DMS114 treated with DMSO at 0.1 percent for 48 hours (cell line): ENCODE results near the gene FUCA2.
"Not testable (repeated sequence)": the region's sequence is repeated elsewhere in the genome, so short reads cannot be mapped to it uniquely, and the experiment has no call there.

Experiments used
- DNase-seq: peaks from one replicate; lab custom pipeline; 2025; ENCODE audit not compliant: unreplicated experiment; lab: John Stamatoyannopoulos, UW

The FUCA2 gene

GRCh38 chr6:143536461-143536865, 24.9 kb upstream of the FUCA2 start:
- DNase-seq, result no peak

- no peak for DNase-seq
Observed at GRCh38 chr6:143535189-143535614, 23.7 kb upstream of the FUCA2 start.

- DNase-seq, result no peak
Observed at GRCh38 chr6:143531720-143532499, 20.4 kb upstream of the FUCA2 start.

GRCh38 chr6:143529095-143529494, 17.6 kb upstream of the FUCA2 start:
- peak; percentile 2 for DNase-seq

GRCh38 chr6:143528164-143528811, 16.8 kb upstream of the FUCA2 start:
- DNase-seq, result no peak

GRCh38 chr6:143527677-143528076, 16.2 kb upstream of the FUCA2 start:
- DNase-seq, result no peak

- no peak for DNase-seq
Observed at GRCh38 chr6:143525356-143525755, 13.8 kb upstream of the FUCA2 start.

GRCh38 chr6:143522039-143522600, 10.6 kb upstream of the FUCA2 start:
- no peak for DNase-seq

GRCh38 chr6:143517447-143517773, 5.9 kb upstream of the FUCA2 start:
- no peak for DNase-seq

GRCh38 chr6:143516690-143517446, 5.3 kb upstream of the FUCA2 start:
- DNase-seq, result no peak

GRCh38 chr6:143515766-143516355, 4.3 kb upstream of the FUCA2 start:
- no peak for DNase-seq

- no peak for DNase-seq
Observed at GRCh38 chr6:143515061-143515760, 3.7 kb upstream of the FUCA2 start.

- no peak for DNase-seq
Observed at GRCh38 chr6:143513410-143513809, 1.9 kb upstream of the FUCA2 start.

- not testable (repeated sequence) for DNase-seq
Observed at GRCh38 chr6:143510326-143510725, 1.2 kb downstream of the FUCA2 start.

GRCh38 chr6:143507358-143508145, 4.0 kb downstream of the FUCA2 start:
- no peak for DNase-seq

GRCh38 chr6:143506620-143507019, 4.9 kb downstream of the FUCA2 start:
- DNase-seq, result no peak

- DNase-seq, result no peak
Observed at GRCh38 chr6:143506199-143506598, 5.3 kb downstream of the FUCA2 start.

GRCh38 chr6:143505537-143505936, 6.0 kb downstream of the FUCA2 start:
- DNase-seq, result no peak

GRCh38 chr6:143505111-143505510, 6.4 kb downstream of the FUCA2 start:
- DNase-seq, result no peak

GRCh38 chr6:143504369-143504768, 7.2 kb downstream of the FUCA2 start:
- DNase-seq, result no peak
